ENCODE measurements around the gene ADCY5.

Gene ADCY5

GRCh38 chr3:123357275-123357674, 91.6 kb downstream of the ADCY5 start:
- DNase-seq, result no peak

DNA sequence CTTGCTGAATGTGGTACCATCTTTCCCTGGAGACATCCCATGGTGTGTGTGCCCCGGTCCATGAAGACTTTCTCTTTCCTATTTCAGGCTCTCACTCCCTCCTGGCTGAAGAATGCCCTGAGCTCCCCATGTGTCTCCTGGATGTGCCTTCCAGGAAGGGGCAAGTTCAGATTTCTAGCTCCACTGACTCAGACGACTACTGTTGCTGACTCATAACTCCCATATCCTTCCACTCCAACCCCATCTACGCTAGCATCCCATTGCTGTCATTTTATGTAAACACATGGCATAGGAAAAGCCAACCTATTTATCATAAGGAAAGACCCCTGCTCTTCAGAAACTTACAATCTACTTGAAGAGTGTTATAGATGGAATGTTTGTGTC, 95.0 kb downstream of the ADCY5 start:
- no peak for DNase-seq

DNA sequence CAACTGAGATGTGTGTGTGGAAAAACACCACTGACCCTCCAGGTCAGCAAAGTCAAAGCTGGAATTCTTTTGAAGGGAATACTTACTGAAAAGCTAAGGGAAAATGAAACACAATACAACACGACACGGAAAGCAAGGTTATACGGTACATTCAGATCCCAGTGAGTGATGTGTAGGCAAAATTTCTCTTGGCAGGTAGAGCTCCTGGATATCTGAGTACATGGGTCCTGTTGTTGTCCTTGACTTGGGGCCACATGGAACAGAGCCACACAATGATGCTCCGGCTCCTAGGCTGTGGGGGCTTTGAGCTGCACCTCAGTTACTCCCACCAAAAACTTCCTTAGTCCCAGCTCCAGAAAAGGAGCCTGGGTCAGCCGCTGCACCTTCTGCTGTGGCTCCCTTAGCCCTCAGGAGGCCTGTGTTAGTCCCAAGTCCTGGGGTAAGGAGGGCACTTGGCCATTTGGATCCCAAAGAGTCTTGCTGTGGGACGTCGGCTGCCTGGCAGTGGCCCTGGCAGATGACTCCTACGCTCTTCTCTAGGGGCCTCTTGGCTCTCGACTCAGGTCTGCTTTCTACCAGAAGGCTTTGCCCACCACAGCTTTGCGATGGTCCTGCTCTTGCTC, 95.6 kb downstream of the ADCY5 start:
- DNase-seq, result no peak

DNA sequence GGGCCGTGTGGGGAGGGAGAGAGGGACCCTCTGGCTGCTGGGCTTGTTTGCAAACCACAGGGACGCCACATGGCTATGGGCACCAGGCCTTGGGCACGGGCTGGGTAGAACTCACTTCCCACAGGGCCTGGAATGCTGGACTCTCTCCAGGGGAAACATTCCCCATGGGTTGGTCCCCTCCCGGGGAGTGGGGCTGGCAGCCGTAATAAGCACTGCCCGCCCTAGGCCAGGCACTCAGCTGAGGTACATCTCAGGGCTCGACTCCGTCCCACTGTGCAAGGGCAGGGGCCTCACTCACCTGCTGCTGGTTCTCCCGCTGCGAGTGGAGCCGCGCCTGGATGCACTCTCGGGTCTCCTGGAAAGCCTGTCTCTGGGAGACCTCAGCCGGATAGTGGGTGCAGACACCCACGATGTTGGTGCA, 96.7 kb downstream of the ADCY5 start:
- DNase-seq, result no peak

DNA sequence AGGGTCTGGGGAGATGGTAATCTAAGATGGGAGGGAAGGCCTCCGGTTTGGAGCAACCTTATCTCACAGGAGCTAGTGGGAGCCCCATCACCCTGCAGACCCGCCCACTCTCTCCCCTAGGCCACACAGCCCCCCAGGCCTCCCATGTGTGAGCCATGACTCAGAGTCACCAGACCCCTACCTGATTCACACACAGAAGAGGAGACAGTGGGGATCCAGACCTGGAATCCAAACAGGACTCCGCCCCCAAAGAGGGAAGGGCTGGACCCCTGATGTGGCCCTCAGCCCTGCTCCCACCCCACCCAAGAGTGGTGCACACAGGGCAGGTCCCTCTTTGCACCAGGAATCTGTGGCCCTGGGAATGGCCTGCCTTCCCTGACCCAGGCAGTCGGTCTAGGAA, 97.4 kb downstream of the ADCY5 start:
- no peak for DNase-seq

GRCh38 chr3:123350971-123351370, 97.9 kb downstream of the ADCY5 start:
- DNase-seq, result no peak

GRCh38 chr3:123349566-123350435, 99.1 kb downstream of the ADCY5 start:
- DNase-seq, result no peak

GRCh38 chr3:123349201-123349535, 99.7 kb downstream of the ADCY5 start:
- DNase-seq, result no peak

GRCh38 chr3:123348471-123349200, 100.3 kb downstream of the ADCY5 start:
- no peak for DNase-seq

DNA sequence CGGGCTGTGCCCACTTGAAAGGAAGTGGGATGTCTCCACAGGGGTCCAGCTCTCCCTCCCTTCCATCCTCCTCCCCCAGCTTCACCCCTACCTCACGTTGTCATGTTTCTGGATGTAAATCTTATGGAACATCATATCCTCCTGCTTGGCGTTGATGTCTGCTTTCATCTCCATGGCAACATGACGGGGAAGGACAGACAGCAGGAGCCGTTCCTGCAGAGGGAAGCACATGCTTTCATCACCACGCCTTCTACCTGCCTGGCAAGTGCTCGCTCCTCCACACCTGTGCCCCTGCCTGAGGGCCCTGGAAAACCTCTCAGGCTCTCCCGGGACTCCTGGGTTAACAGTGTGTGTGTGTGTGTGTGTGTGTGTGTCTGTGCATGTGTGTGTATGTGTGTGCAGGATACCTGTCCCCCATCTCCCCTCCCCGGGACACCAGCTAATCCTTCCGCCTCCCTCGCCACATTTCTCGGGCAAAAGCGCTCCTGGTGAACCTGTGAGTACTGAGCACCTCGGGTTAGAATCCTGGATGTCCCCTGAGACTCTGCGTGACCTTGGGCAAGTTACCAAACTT, 101.1 kb downstream of the ADCY5 start:
- no peak for DNase-seq

DNA sequence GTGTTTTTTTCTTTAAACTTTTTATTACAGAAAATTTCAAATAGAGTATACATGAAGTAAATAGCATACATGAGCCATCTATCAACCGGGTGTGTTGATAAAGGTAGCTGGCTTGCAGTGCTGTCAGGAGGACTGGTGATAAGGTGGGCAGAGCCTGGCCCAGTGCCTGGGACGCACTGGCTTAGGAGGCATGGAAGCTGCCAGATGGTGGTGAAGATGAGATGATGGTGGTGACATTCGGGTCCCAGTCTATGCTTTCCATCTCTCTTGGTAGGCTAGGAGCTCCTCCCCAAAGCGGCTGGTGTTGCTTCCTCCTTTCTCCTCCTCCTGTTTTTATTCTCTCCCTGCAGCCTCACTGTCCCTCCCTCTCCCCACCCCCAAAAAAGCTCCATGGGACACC, 101.7 kb downstream of the ADCY5 start:
- DNase-seq, result no peak

DNA sequence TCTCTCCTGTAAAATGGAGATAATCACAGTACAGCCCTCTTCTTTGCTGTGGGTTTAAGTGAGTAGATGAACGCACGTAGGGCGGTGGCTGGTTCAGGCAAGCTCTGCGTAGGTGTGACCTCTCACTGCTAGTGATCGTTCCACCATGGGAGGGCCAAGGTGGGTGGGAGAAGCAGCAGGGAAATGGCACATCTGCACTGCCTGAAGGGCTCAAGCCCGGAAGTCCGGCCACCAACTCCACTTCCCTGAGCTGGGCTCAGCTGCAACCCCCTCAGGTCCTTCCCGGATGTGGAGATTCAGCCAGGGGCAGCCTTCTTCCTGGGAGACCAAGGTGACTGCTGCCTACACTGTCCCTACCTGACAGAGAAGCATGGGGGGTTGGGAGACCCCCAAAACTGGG, 102.9 kb downstream of the ADCY5 start:
- no peak for DNase-seq

GRCh38 chr3:123344907-123345594, 103.8 kb downstream of the ADCY5 start:
- no peak for DNase-seq

GRCh38 chr3:123344175-123344906, 104.5 kb downstream of the ADCY5 start:
- no peak for DNase-seq

GRCh38 chr3:123343296-123344174, 105.4 kb downstream of the ADCY5 start:
- DNase-seq, result no peak

- DNase-seq, result no peak
Measured at GRCh38 chr3:123342631-123343080, 106.2 kb downstream of the ADCY5 start.

GRCh38 chr3:123341871-123342630, 106.8 kb downstream of the ADCY5 start:
- DNase-seq, result no peak

DNA sequence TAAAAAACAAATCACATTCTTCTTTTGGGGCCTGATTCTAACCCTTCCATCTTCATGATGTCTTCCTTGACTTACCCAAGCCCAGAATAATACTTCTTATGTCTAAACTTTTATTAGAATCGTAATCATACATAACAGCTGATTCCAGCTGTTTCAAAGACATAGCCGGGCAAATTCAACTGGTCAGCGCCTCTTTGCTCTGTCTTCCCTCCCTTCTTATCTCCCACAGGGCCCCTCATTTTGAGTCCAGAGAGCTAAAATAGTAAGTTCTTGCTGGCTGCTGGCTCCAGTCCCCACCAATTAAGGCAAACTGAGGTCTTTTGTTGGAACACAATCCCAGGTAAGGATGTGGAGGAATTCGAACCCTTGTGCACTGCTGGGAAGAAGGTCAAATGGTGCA, 108.6 kb downstream of the ADCY5 start:
- no peak for DNase-seq

- DNase-seq, result no peak
Measured at GRCh38 chr3:123339302-123339701, 109.6 kb downstream of the ADCY5 start.

DNA sequence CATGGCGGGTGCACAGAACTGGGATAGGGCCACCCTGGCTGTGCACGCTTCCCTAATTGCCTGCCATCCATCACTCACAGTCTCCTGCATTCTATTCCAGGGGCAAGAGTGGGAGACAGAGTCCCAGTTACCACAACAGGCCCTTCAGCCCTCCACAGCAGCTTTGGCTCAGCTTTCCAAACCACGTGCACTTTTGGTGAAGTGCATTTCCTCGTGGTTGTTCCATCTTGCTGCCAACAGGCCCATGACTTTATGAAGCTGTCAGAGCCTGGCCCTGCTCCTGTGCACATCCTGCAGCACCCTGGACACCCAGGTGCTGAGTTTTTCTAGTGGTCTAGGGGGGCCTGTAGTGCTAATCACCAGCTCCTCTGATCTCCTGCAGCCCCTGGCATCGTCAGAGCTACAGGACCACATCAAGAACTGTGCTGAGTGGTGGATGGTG, 110.2 kb downstream of the ADCY5 start:
- DNase-seq, result no peak
